HG02840 (cell line): Measurements from ENCODE around the gene BCL11A.

Experiments
- ATAC-seq: cut with Tn5 transposase; IDR thresholded peaks from one replicate; pipeline ENCODE4 v1.9.1; 2021; ENCODE audit warnings: mild to moderate bottlenecking, moderate library complexity, moderate number of reproducible peaks; ENCODE audit not compliant: unreplicated experiment, low FRiP score

BCL11A gene

DNA sequence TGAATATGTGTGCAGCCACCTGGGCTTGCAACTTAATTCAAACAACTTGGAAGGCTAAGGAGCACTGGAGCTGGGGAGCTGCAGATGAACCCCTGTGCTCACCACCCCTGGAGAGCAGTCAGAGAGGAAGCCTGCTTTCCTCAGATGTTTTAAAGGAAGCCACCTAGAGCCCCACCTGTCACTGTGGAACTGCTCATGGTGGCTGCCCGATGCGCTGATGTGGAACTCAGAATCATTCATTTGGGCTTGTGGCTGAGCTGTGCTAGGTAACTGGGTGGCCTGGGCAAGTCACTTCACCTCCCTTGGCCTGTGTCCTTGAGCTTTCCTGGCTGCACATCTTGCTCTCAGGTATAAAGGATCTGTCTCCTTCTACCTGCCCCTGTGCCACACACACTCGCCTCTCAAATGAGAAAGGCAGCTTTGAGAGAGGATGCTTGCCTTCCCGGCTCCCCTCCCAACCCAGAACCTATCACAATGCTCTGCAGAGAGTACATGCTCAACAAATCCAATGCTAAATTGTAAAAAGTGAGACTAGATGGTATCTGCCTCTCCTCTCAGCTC is 41.3 kb downstream of the BCL11A start:
- ATAC-seq, result no peak

DNA sequence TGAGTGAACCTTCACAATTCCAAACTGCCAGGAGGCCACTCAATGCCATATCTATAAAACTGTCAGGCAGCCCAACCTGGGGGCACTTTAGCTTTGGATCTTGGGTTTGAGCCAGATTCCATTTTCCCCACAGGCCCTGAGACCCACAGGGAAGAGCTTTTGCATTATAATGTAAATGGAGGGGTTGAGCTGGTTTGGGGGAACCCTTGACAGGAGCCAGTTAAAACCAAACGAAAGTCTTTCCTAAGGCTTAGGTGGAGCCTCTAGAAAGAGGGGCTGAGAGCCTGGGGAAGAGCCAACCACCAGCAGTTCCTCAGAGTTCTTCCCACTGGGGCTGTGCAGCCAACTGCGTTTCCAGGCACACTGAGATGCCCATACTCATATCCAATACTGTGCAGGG is 42.7 kb downstream of the BCL11A start:
- ATAC-seq, result no peak

DNA sequence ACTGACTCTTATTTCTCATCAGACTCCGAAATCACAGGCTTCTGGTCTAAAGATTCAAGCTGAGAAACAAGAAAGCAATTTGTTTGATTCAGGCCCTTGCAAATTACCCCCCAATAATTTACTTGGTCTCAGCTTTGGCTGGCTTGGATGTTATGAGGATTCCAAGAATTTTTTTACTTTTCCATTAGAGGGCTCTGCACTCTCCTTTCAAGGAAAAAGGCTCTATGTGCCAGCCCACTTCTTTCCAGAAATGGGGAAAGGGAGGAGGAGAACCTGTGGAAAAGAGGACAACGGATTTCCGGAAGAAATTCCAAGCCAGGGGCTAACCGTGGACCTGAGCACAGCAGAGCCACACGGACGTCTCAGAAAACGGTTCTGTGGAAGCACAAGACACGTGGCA is 44.4 kb downstream of the BCL11A start:
- no peak for ATAC-seq

DNA sequence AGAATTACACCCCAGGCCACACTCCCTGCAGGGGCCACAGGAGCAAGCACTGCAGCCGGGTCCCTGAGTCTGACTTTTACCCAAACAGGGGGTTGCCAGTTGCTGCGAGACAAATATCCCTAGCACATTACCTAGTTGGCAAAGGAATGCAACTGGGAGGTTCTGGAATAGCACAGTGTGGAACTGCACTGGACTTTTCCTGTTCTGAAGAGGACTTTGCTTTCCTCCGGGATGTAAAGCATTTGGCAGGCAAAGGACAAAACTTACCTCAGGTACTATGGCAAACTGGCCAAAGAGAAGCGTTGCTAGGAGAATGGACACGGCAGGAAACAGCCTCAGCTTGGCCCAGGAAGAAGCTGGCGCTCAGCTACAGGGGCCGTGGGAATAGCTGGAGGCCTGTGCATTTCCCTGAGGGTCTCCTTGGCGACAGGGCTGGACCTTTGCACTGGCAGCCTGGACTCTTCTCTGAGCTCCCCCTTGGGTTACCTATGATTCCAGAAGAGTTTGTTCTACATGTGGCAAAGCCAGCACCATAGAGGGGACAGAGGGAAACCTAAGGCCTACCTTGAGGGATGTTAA is 45.0 kb downstream of the BCL11A start:
- ATAC-seq, result no peak

DNA sequence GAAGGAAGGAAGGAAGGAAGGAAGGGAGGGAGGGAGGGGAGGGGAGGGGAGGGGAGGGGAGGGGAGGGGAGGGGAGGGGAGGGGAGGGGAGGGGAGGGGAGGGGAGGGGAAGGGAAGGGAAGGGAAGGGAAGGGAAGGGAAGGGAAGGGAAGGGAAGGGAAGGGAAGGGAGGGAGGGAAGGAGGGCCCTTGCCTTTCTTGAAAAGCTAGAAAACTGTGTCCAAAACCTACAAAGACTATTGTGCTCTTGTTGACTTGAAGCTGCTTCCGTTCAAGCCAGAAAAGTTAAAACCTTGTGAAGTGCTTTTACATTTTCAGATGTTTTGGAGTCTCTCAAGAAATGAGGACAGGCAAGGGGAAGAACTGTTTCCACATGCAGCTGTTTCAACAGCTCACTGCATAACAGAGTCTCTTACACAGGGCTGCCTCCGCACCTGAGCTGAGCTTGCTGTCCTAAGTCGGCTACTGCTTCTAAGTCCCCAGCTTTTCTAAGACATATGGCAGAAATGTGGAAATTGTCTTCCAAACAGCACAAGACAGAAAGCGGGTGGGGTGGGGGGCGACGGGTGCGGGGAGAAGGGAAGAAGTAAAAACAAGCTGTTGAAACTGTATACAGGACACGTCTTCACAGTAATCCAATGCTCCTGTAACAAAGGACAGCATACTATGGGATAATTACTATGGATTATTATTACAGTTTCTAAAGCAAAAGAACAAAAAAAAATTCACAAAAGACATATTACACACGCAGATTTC is 46.1 kb downstream of the BCL11A start:
- no peak for ATAC-seq

DNA sequence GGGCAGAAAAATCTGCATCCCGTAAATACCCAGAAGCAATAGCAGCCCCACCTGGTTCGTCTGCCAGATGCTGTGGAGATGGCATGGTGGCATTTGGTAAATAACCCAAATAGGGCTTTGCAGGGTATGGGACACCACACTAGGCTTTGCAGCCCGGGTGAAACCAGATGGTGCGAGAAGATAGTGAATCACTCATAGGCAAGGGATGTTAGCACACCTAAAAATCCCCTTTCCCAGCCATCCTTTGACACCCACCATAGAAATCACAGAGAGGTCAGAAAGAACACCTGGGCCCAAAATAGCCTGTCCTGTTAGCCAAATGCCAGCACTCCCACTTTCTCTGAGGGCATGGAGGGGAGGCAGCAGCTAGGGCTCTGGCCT is 47.6 kb downstream of the BCL11A start:
- no peak for ATAC-seq

DNA sequence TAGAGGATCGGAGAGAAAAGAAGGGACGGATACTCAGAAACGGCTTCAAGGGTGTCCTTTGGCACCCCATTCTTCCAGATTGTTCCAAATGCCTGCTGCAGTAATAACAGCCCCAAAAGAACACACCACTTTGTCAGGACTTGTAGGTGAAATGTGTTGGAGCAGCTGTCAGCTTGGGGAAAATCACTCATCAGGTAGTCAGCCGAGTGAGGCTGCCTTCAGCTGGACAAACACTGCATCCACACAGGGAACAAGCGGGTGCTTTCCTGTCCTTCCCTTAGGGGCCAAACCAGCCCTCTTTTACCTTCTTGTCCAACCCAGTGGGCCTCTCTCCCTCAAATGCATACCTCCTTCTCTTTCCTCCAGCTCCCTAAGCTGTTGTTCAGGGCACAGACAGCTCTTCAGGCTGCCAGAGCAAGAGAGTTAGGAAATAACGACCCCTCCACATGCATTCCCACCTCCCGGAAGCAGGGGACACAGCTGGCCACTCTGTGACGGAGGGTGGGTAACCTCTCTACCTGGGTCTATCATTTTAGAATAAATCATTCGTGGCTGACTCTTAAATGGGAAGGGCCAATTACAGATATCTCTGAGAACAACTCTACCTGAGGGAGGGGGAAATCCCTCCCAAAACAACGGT is 48.1 kb downstream of the BCL11A start:
- ATAC-seq, result no peak

DNA sequence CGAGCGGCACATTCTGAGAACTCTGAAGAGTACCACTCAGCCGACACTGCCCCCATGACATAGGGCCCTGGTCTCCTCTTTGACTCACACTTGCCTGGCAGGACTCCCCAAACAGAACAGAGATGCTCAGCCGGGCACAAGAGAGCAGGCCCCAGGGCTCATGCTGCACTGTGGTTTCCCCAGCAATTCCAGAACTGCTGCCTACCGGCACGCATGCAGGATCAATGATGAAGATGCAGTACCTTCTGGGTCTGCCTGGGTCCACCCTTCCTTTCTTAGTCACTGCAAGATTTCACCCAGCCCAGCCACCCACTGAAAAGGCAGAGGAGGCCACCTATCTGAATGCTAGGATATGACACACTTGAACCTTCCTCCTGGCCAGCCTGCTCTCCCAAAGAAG is 49.4 kb downstream of the BCL11A start:
- ATAC-seq, result no peak

DNA sequence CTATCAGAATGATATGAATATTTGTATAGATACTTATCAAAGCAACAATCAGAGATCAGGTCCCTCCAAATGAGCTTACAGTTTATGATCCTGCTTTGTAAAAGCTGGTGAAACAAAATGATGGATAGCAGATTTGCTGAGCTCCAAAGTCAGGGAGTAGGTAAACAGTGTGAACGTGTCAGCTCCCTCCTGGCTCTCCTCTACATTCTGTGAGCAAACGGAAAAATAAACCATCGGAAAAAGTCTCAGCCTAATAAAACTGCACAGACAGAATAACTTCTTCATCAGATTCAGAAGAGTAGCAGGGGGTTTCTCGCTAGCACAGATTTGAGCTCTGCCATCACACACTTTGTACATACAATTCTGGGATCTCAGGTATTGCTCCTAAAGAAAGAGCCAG is 51.3 kb downstream of the BCL11A start:
- no peak for ATAC-seq

DNA sequence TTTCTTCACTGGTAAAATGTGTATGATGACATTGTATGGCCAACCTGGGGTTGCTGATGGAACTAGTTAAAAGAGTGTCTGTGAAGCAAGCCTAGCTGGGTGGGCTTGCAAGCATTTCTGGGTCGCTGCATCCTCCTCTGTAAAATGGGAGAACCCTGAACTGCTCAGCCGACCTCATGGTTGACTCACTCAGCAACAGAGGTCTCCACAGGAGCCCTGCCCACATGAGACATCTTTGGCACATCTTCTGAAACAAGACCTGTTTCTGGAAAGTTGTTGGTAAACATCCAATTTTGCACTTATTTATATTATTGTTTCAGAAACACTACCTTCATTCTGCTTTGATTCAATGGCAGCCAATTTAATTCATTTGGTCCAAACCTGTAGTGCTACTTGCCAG is 52.6 kb downstream of the BCL11A start:
- ATAC-seq, result no peak

DNA sequence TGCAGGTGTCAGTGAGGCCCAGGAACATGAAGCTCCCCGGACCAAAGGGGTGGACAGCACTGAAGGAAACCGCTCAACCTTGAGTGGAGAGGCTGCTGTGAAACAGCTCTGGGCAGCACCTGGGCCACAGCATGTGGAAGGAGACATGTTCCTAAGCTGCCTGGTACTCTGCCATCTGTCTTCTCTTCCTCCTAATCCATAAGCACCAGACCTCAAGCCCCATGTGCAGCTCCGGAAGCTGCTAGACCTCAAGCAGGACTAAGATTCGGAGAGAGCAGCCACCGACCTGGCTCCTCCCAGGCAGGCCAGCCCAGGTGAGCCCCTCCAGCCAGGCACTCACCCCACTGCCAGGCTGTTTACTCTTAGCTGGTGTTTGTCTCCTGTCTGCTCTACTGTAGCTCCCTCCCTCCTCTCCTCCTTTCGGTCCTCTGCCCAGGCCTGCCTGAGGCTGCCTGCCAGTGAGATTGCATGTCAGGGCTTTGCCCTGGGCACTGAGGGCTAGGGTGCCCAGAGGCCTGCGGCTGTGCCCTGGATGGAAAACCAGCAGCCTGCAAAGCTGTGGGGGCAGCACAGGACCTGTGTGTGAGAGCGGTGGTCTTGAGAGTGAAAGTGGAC is 53.7 kb downstream of the BCL11A start:
- no peak for ATAC-seq

DNA sequence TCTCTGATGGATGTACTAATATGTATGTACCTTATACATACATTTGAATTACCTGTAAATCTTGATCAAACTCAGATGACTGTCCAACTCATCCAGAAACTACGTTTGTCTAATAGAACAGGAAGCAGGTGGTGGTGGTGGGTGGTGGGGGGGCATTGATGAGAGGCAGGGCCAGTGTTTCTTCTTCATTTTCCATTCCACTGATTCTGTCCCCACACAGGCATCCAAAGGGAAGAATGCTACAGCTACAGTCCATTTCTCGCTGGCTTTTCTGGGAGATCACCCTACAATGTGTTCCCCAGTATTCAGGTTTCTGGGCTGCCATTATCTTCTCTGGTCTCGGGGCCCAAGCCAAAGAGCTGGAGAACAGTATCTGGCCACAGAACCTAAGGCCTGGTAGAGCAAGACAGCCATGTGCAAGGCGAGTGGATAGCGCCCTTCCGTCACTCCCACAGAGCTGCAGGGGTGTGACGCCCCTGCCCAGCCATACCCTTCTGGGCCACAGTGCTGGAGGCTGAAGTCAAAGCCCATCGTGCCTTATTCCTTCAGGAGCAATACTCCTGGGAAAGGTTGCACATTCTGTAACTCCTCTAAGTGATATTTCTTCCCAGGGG is 54.5 kb downstream of the BCL11A start:
- ATAC-seq, result no peak

DNA sequence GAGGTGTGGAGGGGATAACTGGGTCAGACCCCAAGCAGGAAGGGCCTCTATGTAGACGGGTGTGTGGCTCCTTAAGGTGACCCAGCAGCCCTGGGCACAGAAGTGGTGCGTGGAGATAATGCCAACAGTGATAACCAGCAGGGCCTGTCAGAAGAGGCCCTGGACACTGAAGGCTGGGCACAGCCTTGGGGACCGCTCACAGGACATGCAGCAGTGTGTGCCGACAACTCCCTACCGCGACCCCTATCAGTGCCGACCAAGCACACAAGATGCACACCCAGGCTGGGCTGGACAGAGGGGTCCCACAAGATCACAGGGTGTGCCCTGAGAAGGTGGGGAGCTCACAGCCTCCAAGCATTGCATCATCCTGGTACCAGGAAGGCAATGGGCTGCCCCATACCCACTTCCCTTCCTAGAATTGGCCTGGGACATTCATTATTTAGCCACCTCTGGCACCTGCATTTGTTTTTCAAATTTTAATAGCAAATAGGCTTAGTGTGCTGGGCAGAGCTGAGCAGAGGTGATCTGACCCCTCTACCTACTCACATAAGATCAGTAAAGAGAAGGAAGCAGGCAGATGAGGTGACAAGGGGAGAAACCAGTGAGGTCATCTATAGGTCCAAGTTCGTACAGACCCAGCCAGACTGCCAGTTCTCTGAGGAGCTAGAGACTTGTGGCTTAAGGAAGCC is 55.2 kb downstream of the BCL11A start:
- no peak for ATAC-seq

DNA sequence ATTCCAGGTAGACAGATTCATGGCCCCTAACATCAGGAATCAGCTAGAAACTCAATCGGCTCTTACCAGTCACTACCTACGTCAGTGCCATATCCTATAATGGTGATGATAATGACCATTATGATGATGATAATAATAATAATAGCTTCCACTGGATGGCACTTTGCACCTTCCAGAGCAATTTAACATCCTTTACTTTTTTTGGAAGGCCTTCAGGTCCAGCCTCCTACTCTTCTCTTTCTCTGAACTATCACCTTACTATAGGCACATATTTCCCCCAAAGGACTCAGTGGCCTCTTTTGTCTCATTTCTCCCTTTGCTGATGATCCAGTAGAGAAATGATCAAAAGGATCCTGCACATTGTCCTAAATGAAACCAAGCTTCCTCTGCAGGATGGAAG is 56.0 kb downstream of the BCL11A start:
- ATAC-seq, result no peak

DNA sequence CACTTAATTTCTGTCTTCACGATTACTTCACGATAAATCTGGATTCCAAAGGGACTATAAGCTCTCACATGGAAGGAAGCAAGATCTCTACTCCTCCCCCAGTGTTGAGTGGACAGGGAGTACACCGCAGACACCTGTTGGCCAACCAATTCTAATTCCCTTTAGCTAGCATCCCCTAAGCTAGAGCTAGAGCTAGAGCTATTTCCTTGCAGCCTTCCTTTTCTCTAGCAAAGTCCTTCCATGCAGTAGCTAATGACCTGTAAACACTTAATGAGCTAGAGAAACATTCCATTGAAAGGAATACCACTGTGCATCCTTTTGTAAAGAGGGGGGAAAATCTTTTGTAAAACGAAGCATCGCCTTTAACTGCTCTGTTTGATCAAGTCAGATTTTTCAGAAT is 56.5 kb downstream of the BCL11A start:
- no peak for ATAC-seq

DNA sequence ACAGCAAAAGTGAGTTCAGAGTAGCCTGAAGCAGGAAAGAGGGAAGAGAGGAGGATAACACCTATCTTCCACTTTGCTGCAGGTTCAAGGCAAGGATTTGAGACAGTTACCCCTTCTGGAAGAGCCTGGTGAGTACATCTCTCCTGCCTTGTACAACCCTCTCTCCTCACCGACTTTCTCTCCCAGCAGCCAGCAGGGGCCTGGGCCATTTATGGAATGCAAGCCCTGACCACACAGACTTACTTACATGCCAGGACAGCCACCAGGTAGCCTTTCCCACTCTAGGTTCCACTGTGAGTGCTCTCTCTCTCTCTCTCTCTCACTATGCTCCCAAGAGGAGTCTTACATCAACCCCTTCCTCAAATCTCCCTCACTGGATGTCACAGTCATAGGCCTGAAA is 57.0 kb downstream of the BCL11A start:
- ATAC-seq, result no peak

DNA sequence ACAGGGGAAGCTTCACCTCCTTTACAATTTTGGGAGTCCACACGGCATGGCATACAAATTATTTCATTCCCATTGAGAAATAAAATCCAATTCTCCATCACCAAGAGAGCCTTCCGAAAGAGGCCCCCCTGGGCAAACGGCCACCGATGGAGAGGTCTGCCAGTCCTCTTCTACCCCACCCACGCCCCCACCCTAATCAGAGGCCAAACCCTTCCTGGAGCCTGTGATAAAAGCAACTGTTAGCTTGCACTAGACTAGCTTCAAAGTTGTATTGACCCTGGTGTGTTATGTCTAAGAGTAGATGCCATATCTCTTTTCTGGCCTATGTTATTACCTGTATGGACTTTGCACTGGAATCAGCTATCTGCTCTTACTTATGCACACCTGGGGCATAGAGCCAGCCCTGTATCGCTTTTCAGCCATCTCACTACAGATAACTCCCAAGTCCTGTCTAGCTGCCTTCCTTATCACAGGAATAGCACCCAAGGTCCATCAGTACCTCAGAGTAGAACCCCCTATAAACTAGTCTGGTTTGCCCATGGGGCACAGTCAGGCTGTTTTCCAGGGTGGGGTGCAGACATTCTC is 58.3 kb downstream of the BCL11A start:
- ATAC-seq, result no peak

DNA sequence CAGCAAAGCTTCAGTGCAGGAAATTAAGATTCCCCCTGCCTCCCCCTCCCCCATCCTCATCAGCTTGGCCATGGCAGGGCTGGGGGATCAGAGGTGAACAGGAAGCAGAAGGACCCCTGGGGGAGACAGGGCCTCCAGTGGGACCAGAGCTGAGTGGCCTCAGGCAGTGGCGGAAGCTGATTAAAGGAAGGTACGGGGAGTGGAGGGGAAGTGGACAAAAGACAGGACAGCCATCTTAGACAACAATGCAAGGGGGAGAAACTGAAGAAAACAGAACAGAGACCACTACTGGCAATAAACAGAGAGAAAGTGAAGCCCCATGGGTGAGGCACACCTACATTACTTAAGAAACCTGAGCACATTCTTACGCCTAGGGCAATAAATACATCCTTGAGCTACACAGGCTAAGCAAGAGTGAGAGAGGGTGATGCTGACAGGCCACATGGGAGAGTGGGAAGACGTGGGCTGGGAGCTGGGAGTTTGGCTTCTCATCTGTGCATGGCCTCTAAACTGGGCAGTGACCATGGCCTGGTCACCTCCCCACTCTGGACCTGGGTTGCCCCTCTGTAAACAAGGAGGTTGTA is 59.6 kb downstream of the BCL11A start:
- no peak for ATAC-seq

DNA sequence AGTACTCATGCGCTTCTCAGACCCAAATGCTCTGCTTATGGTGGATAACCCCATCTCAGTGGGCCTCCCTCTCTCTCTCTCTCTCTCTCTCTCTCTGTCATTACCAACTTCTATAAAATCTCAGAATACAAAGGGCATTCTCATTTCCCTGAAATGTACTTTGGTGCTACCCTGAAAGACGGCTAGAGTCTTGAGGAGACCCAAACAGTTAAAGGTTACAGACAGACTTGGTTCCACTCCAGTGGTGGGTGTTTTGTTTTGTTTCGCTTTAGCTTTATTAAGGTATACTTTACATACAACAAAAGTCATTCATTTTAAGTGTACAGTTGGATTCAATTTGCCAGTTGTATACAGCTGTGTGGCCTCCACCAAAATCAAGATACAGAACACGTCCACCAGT is 60.9 kb downstream of the BCL11A start:
- ATAC-seq, result no peak

DNA sequence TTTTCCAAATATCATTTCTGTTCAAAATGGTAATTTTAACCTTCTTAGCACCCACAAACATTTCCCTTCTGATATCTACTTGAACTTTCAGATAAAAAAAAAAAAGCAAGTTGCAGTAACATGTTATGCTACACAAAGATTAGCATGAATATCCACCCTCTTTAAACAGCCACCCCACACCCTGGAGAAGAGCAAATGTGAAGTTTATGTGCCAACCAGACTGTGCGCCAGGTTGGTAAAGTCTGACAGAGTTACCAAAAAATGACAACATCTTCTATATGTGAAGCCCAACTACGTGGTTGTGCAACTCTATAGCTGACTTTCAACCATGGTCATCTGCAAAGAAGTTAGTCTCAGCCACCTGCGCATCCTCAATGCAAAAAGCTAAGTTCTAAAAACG is 62.6 kb downstream of the BCL11A start:
- ATAC-seq, result no peak
